HCT116 (cell line): Measurements from ENCODE around the gene EIF4EBP3. TPM values are rescaled to one million over a fixed set of nuclear protein-coding genes. Genes with fewer than 3 reads are reported as not detected.

Experiments
- ATAC-seq: fragments of 200-7000 bp; cut with Tn5 transposase; 2 replicates; pipeline ENCODE4 v1.9.1; 2020; ENCODE audit warnings: mild to moderate bottlenecking, moderate library complexity
- BruUV-seq: library from RNA; stranded (reverse); fragments of 400-500 nt; replicated peaks from 2 replicates; lab custom pipeline; 2021; lab: Mats Ljungman, UMichigan
- CTCF ChIA-PET: fragments of 300-600 bp; sonication (Branson Sonifier 250); formaldehyde crosslinking; loops from one replicate; lab custom pipeline; 2021; ENCODE audit warnings: antibody characterized with exemption; lab: Charles Lee
- POLR2A ChIA-PET: fragments of 300-600, 350-600 bp; sonication (Branson Sonifier 250); formaldehyde crosslinking; loops from one replicate; lab custom pipeline; 2021; ENCODE audit warnings: antibody characterized with exemption; lab: Charles Lee
- RAD21 ChIA-PET, 2 experiments: fragments of 300-600 bp; sonication (Branson Sonifier 250); formaldehyde crosslinking; loops; one replicate each; lab custom pipeline; 2023; ENCODE audit warnings: low total read pairs in 2 of 2; ENCODE audit not compliant: uncharacterized antibody in 2 of 2, unreplicated experiment in 2 of 2, low non-redundant PET in 1 of 2; lab: Charles Lee
- DNase-seq: peaks from one replicate; pipeline ENCODE4 v3.0.0-alpha.2; 2010; ENCODE audit warnings: low read depth, low spot score
- H2AFZ ChIP-seq: fragments of 200-600 bp; shearing (Covaris generic), sonication (generic); 2 replicates; pipeline ENCODE4 v1.6.1; 2017; ENCODE audit warnings: low read depth, mixed run types, mixed read lengths, antibody characterized with exemption, low read length; ENCODE audit not compliant: poor library complexity, severe bottlenecking
- H3K27ac ChIP-seq: 2 replicates; pipeline ENCODE4 v1.5.1; 2012; ENCODE audit warnings: low read depth, low read length
- H3K27me3 ChIP-seq: fragments of 200-600 bp; sonication (generic); 2 replicates; pipeline ENCODE4 v1.6.1; 2016; ENCODE audit warnings: mixed run types, low read length, mixed read lengths; ENCODE audit not compliant: insufficient read depth
- H3K36me3 ChIP-seq, 2 experiments: fragments of 200-500 bp in 1 of 2; fragments of 200-600 bp in 1 of 2; sonication (Bioruptor generic) in 1 of 2; sonication (generic) in 1 of 2; 2 replicates each; pipeline versions ENCODE4 v1.5.1 to v1.6.1; 2014 to 2016; ENCODE audit warnings: low read length in 2 of 2, inconsistent platforms in 1 of 2, mixed read lengths in 1 of 2, mixed run types in 1 of 2; ENCODE audit not compliant: insufficient read depth in 2 of 2, control insufficient read depth in 1 of 2
- H3K4me1 ChIP-seq, 2 experiments: fragments of 200-600 bp in 1 of 2; sonication (generic) in 1 of 2; 2 replicates each; pipeline versions ENCODE4 v1.5.1 to v1.6.1; 2012 to 2017; ENCODE audit warnings: low read length in 2 of 2, inconsistent platforms in 1 of 2, mild to moderate bottlenecking in 1 of 2, mixed read lengths in 1 of 2, mixed run types in 1 of 2, moderate library complexity in 1 of 2; ENCODE audit not compliant: insufficient read depth in 2 of 2, control insufficient read depth in 1 of 2
- H3K4me2 ChIP-seq: fragments of 200-600 bp; sonication (generic); 2 replicates; pipeline ENCODE4 v1.6.1; 2017; ENCODE audit warnings: mixed run types, low read length, mixed read lengths
- H3K4me3 ChIP-seq, 2 experiments: fragments of 200-600 bp in 1 of 2; sonication (generic) in 1 of 2; replicated peaks in 1 of 2; 2 replicates each; pipeline ENCODE4 v1.5.1; 2011 to 2016; ENCODE audit warnings: low read length in 2 of 2, control low read depth in 1 of 2, low read depth in 1 of 2, mild to moderate bottlenecking in 1 of 2, mixed read lengths in 1 of 2, mixed run types in 1 of 2
- H3K79me2 ChIP-seq: fragments of 200-600 bp; sonication (generic); 2 replicates; pipeline ENCODE4 v1.6.1; 2017; ENCODE audit warnings: mild to moderate bottlenecking, mixed run types, low read length, moderate library complexity, mixed read lengths; ENCODE audit not compliant: insufficient read depth
- H3K9ac ChIP-seq: fragments of 200-600 bp; sonication (generic); 2 replicates; pipeline ENCODE4 v1.6.1; 2016; ENCODE audit warnings: low read length, mixed read lengths
- H3K9me2 ChIP-seq: fragments of 200-600 bp; sonication (generic), shearing (Covaris generic); 2 replicates; pipeline ENCODE4 v1.6.1; 2017; ENCODE audit warnings: mixed run types, mild to moderate bottlenecking, moderate library complexity; ENCODE audit not compliant: insufficient read depth
- H3K9me3 ChIP-seq, 2 experiments: fragments of 200-500 bp in 1 of 2; fragments of 200-600 bp in 1 of 2; sonication (Bioruptor generic) in 1 of 2; sonication (generic) in 1 of 2; 2 replicates each; pipeline ENCODE4 v1.6.1; 2014 to 2017; ENCODE audit warnings: low read length in 2 of 2, mixed read lengths in 2 of 2, inconsistent platforms in 1 of 2, low read depth in 1 of 2, mild to moderate bottlenecking in 1 of 2, mixed run types in 1 of 2, moderate library complexity in 1 of 2; ENCODE audit not compliant: control insufficient read depth in 1 of 2, insufficient read depth in 1 of 2
- H4K20me1 ChIP-seq: fragments of 200-600 bp; sonication (generic), shearing (Covaris generic); 2 replicates; pipeline ENCODE4 v1.6.1; 2017; ENCODE audit warnings: mixed run types, mild to moderate bottlenecking, moderate library complexity; ENCODE audit not compliant: insufficient read depth
- CEBPB ChIP-seq: IDR thresholded peaks from 2 replicates; pipeline ENCODE4 v1.6.1; 2012; ENCODE audit warnings: low read depth
- EGR1 ChIP-seq: IDR thresholded peaks from 2 replicates; pipeline ENCODE4 v1.6.1; 2012; ENCODE audit warnings: low read depth
- ELF1 ChIP-seq: IDR thresholded peaks from 2 replicates; pipeline ENCODE4 v1.6.1; 2012; ENCODE audit warnings: low read depth, borderline replicate concordance
- EZH2 ChIP-seq: fragments of 200-600 bp; sonication (generic); IDR thresholded peaks from 2 replicates; pipeline ENCODE4 v1.6.1; 2017; ENCODE audit warnings: antibody characterized with exemption, mixed run types
- EZH2phosphoT487 ChIP-seq: fragments of 200-600 bp; IDR thresholded peaks from 2 replicates; pipeline ENCODE4 v1.6.1; 2018; ENCODE audit warnings: antibody characterized with exemption, borderline replicate concordance
- FOSL1 ChIP-seq: IDR thresholded peaks from 2 replicates; pipeline ENCODE4 v1.6.1; 2012; ENCODE audit warnings: low read depth
- POLR2AphosphoS5 ChIP-seq: IDR thresholded peaks from 2 replicates; pipeline ENCODE4 v1.6.1; 2011; ENCODE audit warnings: mild to moderate bottlenecking, low read depth, low read length, moderate library complexity
- RAD21 ChIP-seq: IDR thresholded peaks from 2 replicates; pipeline ENCODE4 v1.6.1; 2012; ENCODE audit warnings: low read depth, mild to moderate bottlenecking
- SP1 ChIP-seq: IDR thresholded peaks from 2 replicates; pipeline ENCODE4 v1.6.1; 2012; ENCODE audit warnings: low read depth
- SRF ChIP-seq: IDR thresholded peaks from 2 replicates; pipeline ENCODE4 v1.6.1; 2012; ENCODE audit warnings: low read depth
- YY1 ChIP-seq: IDR thresholded peaks from 2 replicates; pipeline ENCODE4 v1.6.1; 2011; ENCODE audit warnings: low read length, low read depth, moderate library complexity, mild to moderate bottlenecking; ENCODE audit not compliant: insufficient replicate concordance; ENCODE audit errors: extremely low read depth
- ZFX ChIP-seq: fragments of 450-650 bp; IDR thresholded peaks from 2 replicates; pipeline ENCODE4 v1.6.1; 2017
- ZNF274 ChIP-seq: fragments of 200-500 bp; sonication (Bioruptor generic); IDR thresholded peaks from 2 replicates; pipeline ENCODE4 v1.6.1; 2014; ENCODE audit warnings: mild to moderate bottlenecking, low read depth, low read length, inconsistent platforms
- intact Hi-C: fragments of 100-400 bp; cut with micrococcal nuclease; formaldehyde crosslinking; loops from 2 replicates; pipeline ENCODE4 v1.10.0; 2022
- total RNA-seq: library from RNA; stranded (reverse); gene quantifications from one replicate; pipeline ENCODE4 v1.2.1, GENCODE V29; 2021; ENCODE audit not compliant: unreplicated experiment
- TF ChIP-seq, protein P1 (sequence below): IDR thresholded peaks from 2 replicates; pipeline ENCODE4 v1.6.1; 2012; ENCODE audit warnings: low read depth
- TF ChIP-seq, protein P2 (sequence below): IDR thresholded peaks from 2 replicates; pipeline ENCODE4 v1.6.1; 2012
- TF ChIP-seq, protein P3 (sequence below), 3 experiments: fragments of 200-600 bp in 1 of 3; sonication (generic) in 1 of 3; IDR thresholded peaks in 2 of 3; conservative IDR thresholded peaks in 1 of 3; 2 replicates each; pipeline ENCODE4 v1.5.1; 2012 to 2017; ENCODE audit warnings: low read depth in 2 of 3, low read length in 2 of 3, antibody characterized with exemption in 1 of 3, borderline replicate concordance in 1 of 3, control low read depth in 1 of 3, mild to moderate bottlenecking in 1 of 3, mixed read lengths in 1 of 3, mixed run types in 1 of 3, moderate library complexity in 1 of 3; ENCODE audit not compliant: insufficient read depth in 1 of 3
- TF ChIP-seq, protein P4 (sequence below): IDR thresholded peaks from 2 replicates; pipeline ENCODE4 v1.6.1; 2012
- TF ChIP-seq, protein P5 (sequence below): IDR thresholded peaks from 2 replicates; pipeline ENCODE4 v1.6.1; 2011; ENCODE audit warnings: mild to moderate bottlenecking, low read length, moderate library complexity; ENCODE audit not compliant: insufficient replicate concordance; ENCODE audit errors: extremely low read depth

Gene EIF4EBP3
- total RNA-seq, 1 experiment from 2014 or later = 6.0 TPM

DNA sequence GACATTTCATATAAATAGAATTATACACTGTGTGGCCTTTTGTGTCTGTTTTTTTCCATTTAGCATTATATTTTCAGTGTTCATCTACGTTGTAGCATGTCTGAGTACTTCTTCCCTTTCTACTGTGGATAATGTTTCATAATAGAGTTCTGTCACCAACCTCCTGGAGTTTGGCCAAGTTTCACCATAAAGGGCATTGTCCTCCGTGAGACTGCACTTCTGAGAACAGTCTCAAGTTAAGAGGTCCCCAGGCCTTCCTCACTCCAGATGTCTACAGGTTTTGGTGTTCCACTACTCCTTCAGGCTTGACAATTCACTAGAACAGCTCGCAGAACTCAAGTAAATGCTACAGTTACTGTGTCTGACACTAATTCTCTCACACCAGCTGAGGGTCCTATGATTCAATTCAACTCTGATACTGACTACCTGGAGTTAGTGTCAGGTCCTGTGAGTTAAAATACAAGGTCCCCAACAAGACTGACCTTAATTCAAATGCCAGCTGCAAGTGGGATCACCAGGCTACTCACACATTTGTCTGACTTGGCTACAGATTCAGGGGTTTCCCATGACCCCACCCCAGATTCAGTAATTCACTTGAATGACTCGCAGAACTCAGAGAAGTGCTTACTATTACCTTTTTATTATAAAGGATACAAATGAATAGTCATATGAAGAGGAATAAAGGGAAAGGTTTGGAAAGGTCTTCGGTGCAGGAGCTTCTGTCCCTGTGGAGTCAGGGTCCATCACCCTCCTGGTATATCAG, 48.3 kb downstream of the EIF4EBP3 start:
- DNase-seq (no peak), ATAC-seq (no peak)
- H3K36me3 ChIP-seq = no peaks in the 10 kb centered on the region
- H3K79me2 ChIP-seq = no peaks in the 10 kb centered on the region
- RAD21 ChIA-PET = no interaction called here
- intact Hi-C loops = no loop called here
- no peaks in the 10 kb centered on the region for H3K9me3 ChIP-seq
- H3K27ac ChIP-seq = no peak overlapping the region
- BruUV-seq = no TSS peak
- H3K9me2 ChIP-seq = no peaks in the 10 kb centered on the region
- H4K20me1 ChIP-seq = no peaks in the 10 kb centered on the region
- no peak overlapping the region for H3K9ac ChIP-seq
- TF ChIP-seq, protein P1, sequence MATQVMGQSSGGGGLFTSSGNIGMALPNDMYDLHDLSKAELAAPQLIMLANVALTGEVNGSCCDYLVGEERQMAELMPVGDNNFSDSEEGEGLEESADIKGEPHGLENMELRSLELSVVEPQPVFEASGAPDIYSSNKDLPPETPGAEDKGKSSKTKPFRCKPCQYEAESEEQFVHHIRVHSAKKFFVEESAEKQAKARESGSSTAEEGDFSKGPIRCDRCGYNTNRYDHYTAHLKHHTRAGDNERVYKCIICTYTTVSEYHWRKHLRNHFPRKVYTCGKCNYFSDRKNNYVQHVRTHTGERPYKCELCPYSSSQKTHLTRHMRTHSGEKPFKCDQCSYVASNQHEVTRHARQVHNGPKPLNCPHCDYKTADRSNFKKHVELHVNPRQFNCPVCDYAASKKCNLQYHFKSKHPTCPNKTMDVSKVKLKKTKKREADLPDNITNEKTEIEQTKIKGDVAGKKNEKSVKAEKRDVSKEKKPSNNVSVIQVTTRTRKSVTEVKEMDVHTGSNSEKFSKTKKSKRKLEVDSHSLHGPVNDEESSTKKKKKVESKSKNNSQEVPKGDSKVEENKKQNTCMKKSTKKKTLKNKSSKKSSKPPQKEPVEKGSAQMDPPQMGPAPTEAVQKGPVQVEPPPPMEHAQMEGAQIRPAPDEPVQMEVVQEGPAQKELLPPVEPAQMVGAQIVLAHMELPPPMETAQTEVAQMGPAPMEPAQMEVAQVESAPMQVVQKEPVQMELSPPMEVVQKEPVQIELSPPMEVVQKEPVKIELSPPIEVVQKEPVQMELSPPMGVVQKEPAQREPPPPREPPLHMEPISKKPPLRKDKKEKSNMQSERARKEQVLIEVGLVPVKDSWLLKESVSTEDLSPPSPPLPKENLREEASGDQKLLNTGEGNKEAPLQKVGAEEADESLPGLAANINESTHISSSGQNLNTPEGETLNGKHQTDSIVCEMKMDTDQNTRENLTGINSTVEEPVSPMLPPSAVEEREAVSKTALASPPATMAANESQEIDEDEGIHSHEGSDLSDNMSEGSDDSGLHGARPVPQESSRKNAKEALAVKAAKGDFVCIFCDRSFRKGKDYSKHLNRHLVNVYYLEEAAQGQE = no peak
- TF ChIP-seq CEBPB (no peak), ZNF274 (no peak), EGR1 (no peak), ZFX (no peak), ELF1 (no peak), SP1 (no peak), SRF (no peak), YY1 (no peak), POLR2AphosphoS5 (no peak), EZH2 (no peak), EZH2phosphoT487 (no peak), FOSL1 (no peak), RAD21 (no peak)
- TF ChIP-seq, protein P2, sequence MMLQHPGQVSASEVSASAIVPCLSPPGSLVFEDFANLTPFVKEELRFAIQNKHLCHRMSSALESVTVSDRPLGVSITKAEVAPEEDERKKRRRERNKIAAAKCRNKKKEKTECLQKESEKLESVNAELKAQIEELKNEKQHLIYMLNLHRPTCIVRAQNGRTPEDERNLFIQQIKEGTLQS = no peak
- TF ChIP-seq, protein P3, sequence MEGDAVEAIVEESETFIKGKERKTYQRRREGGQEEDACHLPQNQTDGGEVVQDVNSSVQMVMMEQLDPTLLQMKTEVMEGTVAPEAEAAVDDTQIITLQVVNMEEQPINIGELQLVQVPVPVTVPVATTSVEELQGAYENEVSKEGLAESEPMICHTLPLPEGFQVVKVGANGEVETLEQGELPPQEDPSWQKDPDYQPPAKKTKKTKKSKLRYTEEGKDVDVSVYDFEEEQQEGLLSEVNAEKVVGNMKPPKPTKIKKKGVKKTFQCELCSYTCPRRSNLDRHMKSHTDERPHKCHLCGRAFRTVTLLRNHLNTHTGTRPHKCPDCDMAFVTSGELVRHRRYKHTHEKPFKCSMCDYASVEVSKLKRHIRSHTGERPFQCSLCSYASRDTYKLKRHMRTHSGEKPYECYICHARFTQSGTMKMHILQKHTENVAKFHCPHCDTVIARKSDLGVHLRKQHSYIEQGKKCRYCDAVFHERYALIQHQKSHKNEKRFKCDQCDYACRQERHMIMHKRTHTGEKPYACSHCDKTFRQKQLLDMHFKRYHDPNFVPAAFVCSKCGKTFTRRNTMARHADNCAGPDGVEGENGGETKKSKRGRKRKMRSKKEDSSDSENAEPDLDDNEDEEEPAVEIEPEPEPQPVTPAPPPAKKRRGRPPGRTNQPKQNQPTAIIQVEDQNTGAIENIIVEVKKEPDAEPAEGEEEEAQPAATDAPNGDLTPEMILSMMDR (IDR thresholded peaks at IDR 0.05 in 2 of 3, conservative IDR thresholded peaks at IDR 0.05 in 1 of 3; ENCODE audit: borderline replicate concordance in 1 of 3, insufficient read depth in 1 of 3, low read depth in 2 of 3, low read length in 2 of 3) = no peak
- TF ChIP-seq, protein P4, sequence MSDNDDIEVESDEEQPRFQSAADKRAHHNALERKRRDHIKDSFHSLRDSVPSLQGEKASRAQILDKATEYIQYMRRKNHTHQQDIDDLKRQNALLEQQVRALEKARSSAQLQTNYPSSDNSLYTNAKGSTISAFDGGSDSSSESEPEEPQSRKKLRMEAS = no peak
- TF ChIP-seq, protein P5, sequence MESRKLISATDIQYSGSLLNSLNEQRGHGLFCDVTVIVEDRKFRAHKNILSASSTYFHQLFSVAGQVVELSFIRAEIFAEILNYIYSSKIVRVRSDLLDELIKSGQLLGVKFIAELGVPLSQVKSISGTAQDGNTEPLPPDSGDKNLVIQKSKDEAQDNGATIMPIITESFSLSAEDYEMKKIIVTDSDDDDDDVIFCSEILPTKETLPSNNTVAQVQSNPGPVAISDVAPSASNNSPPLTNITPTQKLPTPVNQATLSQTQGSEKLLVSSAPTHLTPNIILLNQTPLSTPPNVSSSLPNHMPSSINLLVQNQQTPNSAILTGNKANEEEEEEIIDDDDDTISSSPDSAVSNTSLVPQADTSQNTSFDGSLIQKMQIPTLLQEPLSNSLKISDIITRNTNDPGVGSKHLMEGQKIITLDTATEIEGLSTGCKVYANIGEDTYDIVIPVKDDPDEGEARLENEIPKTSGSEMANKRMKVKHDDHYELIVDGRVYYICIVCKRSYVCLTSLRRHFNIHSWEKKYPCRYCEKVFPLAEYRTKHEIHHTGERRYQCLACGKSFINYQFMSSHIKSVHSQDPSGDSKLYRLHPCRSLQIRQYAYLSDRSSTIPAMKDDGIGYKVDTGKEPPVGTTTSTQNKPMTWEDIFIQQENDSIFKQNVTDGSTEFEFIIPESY = no peak
- CTCF ChIA-PET = no interaction called here
- no peaks in the 10 kb centered on the region; a peak in 1 of 4 replicates for H3K4me1 ChIP-seq
- H3K4me3 ChIP-seq = no peak overlapping the region
- no peak overlapping the region for H3K4me2 ChIP-seq
- H2AFZ ChIP-seq = no peak overlapping the region
- H3K27me3 ChIP-seq = no peaks in the 10 kb centered on the region
- POLR2A ChIA-PET = no interaction called here
